ENCODE measurements around the gene TADA2B.

TADA2B gene

GRCh38 chr4:7034262-7035081 lies 8.7 kb upstream of the TADA2B start:
- no peak for DNase-seq (ENCODE audit: low read depth)
- no peak overlapping the region for H3K4me3 ChIP-seq (ENCODE audit: low read depth, low read length)
- TF ChIP-seq CTCF (IDR thresholded peaks at IDR 0.05; ENCODE audit: insufficient read depth, low read depth, low read length, missing control alignments): no peak

- no peak for TF ChIP-seq CTCF (IDR thresholded peaks at IDR 0.05; ENCODE audit: insufficient read depth, low read depth, low read length, missing control alignments)
- peak; percentile 26 for DNase-seq (ENCODE audit: low read depth)
- H3K4me3 ChIP-seq (ENCODE audit: low read depth, low read length): no peak overlapping the region
Observed at GRCh38 chr4:7037425-7037824, 5.7 kb upstream of the TADA2B start.

- no peak for DNase-seq (ENCODE audit: low read depth)
- no peak overlapping the region for H3K4me3 ChIP-seq (ENCODE audit: low read depth, low read length)
- no peak for TF ChIP-seq CTCF (IDR thresholded peaks at IDR 0.05; ENCODE audit: insufficient read depth, low read depth, low read length, missing control alignments)
Observed at GRCh38 chr4:7040765-7041164, 2.4 kb upstream of the TADA2B start.

- no peak overlapping the region for H3K4me3 ChIP-seq (ENCODE audit: low read depth, low read length)
- no peak for DNase-seq (ENCODE audit: low read depth)
- TF ChIP-seq CTCF (IDR thresholded peaks at IDR 0.05; ENCODE audit: insufficient read depth, low read depth, low read length, missing control alignments): no peak
Observed at GRCh38 chr4:7041246-7041645, 1.9 kb upstream of the TADA2B start.

GRCh38 chr4:7041801-7042502 lies 1.2 kb upstream of the TADA2B start:
- TF ChIP-seq CTCF (IDR thresholded peaks at IDR 0.05; ENCODE audit: insufficient read depth, low read depth, low read length, missing control alignments): no peak
- no peak for DNase-seq (ENCODE audit: low read depth)
- H3K4me3 ChIP-seq (ENCODE audit: low read depth, low read length): peak overlapping the region; percentile 87

- peak; percentile 98 for DNase-seq (ENCODE audit: low read depth)
- peak overlapping the region; percentile 87 for H3K4me3 ChIP-seq (ENCODE audit: low read depth, low read length)
- no peak for TF ChIP-seq CTCF (IDR thresholded peaks at IDR 0.05; ENCODE audit: insufficient read depth, low read depth, low read length, missing control alignments)
Observed at GRCh38 chr4:7042503-7043283, 479 bp upstream of the TADA2B start.
